Suprapubic skin (tissue), 4 donors: ENCODE measurements around the gene UNC5CL.

Source experiments
- CTCF ChIP-seq, 2 donors: fragments of 200-600 bp in 1 of 2; fragments of 450-650 bp in 1 of 2; sonication (generic) in 1 of 2; IDR thresholded peaks; one replicate each; pipeline ENCODE4 v1.5.1; 2016 to 2019; ENCODE audit warnings: antibody characterized with exemption in 2 of 2, mild to moderate bottlenecking in 1 of 2, moderate library complexity in 1 of 2
- POLR2A ChIP-seq, 2 donors: fragments of 450-650 bp; IDR thresholded peaks; one replicate each; pipeline ENCODE4 v1.6.1; 2017; ENCODE audit warnings: antibody characterized with exemption in 2 of 2, mild to moderate bottlenecking in 2 of 2, moderate library complexity in 2 of 2
- POLR2AphosphoS5 ChIP-seq, 3 donors: sonication (generic); formaldehyde crosslinking; IDR thresholded peaks; one replicate each; pipeline ENCODE4 v1.6.1; 2017; ENCODE audit warnings: antibody characterized with exemption in 3 of 3

GRCh38 chr6:41000248-41000647 is 38.8 kb downstream of the UNC5CL start:
- TF ChIP-seq CTCF (IDR thresholded peaks at IDR 0.05) (no peak), POLR2AphosphoS5 (IDR thresholded peaks at IDR 0.05) (no peak), POLR2A (IDR thresholded peaks at IDR 0.05) (no peak)
